H9 (cell line): ENCODE measurements around the gene PDRG1. TPM values are rescaled to one million over a fixed set of nuclear protein-coding genes. Genes with fewer than 3 reads are reported as not detected.
A peak's percentile ranks its signal among the peaks of the same experiment; 100 is the strongest.

Source experiments
- DNase-seq: peaks from one replicate; pipeline ENCODE4 v3.0.0-alpha.2; 2017
- H2AFZ ChIP-seq: one replicate; pipeline ENCODE4 v1.6.1; 2013; ENCODE audit warnings: mild to moderate bottlenecking, low read length, control low read depth, moderate library complexity
- H2AK5ac ChIP-seq: 2 replicates; pipeline ENCODE4 v1.6.1; 2013; ENCODE audit warnings: low read length, control low read depth, mixed read lengths; ENCODE audit not compliant: insufficient read length
- H2BK120ac ChIP-seq: one replicate; pipeline ENCODE4 v1.6.1; 2013; ENCODE audit warnings: low read depth, mild to moderate bottlenecking, low read length, control low read depth, inconsistent platforms; ENCODE audit not compliant: poor library complexity, severe bottlenecking
- H2BK12ac ChIP-seq: 2 replicates; pipeline ENCODE4 v1.6.1; 2013; ENCODE audit warnings: low read length, control low read depth, mixed read lengths, low read depth; ENCODE audit not compliant: insufficient read length
- H2BK15ac ChIP-seq: 2 replicates; pipeline ENCODE4 v1.6.1; 2013; ENCODE audit warnings: low read depth, low read length, control low read depth
- H2BK20ac ChIP-seq: one replicate; pipeline ENCODE4 v1.6.1; 2013; ENCODE audit warnings: low read depth, mild to moderate bottlenecking, low read length, control low read depth, inconsistent platforms; ENCODE audit not compliant: poor library complexity, severe bottlenecking
- H2BK5ac ChIP-seq: 2 replicates; pipeline ENCODE4 v1.6.1; 2013; ENCODE audit warnings: low read length, control low read depth, mixed read lengths; ENCODE audit not compliant: insufficient read length
- H3K14ac ChIP-seq: 2 replicates; pipeline ENCODE4 v1.6.1; 2013; ENCODE audit warnings: low read length, control low read depth; ENCODE audit not compliant: insufficient read depth
- H3K18ac ChIP-seq: 2 replicates; pipeline ENCODE4 v1.6.1; 2013; ENCODE audit warnings: low read depth, mild to moderate bottlenecking, mixed read lengths, low read length, control low read depth; ENCODE audit not compliant: insufficient read length
- H3K23ac ChIP-seq: 2 replicates; pipeline ENCODE4 v1.6.1; 2013; ENCODE audit warnings: low read length, control low read depth, mixed read lengths, low read depth; ENCODE audit not compliant: insufficient read length
- H3K23me2 ChIP-seq: 2 replicates; pipeline ENCODE4 v1.6.1; 2013; ENCODE audit warnings: low read depth, mild to moderate bottlenecking, mixed read lengths, low read length, control low read depth; ENCODE audit not compliant: insufficient read length, poor library complexity, severe bottlenecking
- H3K27ac ChIP-seq: 2 replicates; pipeline ENCODE4 v1.5.1; 2013; ENCODE audit warnings: low read length, control low read depth, mixed read lengths, low read depth; ENCODE audit not compliant: insufficient read length
- H3K27me3 ChIP-seq: 2 replicates; pipeline ENCODE4 v1.6.1; 2013; ENCODE audit warnings: low read length, control low read depth, inconsistent platforms; ENCODE audit not compliant: insufficient read depth
- H3K4ac ChIP-seq: 2 replicates; pipeline ENCODE4 v1.6.1; 2013; ENCODE audit warnings: low read depth, mild to moderate bottlenecking, control low read depth, inconsistent platforms, low read length, moderate library complexity
- H3K4me1 ChIP-seq: 2 replicates; pipeline ENCODE4 v1.6.1; 2013; ENCODE audit warnings: low read length, control low read depth, inconsistent platforms; ENCODE audit not compliant: insufficient read depth
- H3K4me2 ChIP-seq: 2 replicates; pipeline ENCODE4 v1.6.1; 2013; ENCODE audit warnings: low read length, control low read depth, mixed read lengths; ENCODE audit not compliant: insufficient read length, insufficient read depth
- H3K56ac ChIP-seq: 2 replicates; pipeline ENCODE4 v1.6.1; 2013; ENCODE audit warnings: low read depth, mild to moderate bottlenecking, mixed read lengths, low read length, control low read depth; ENCODE audit not compliant: insufficient read length
- H3K79me1 ChIP-seq: 2 replicates; pipeline ENCODE4 v1.6.1; 2013; ENCODE audit warnings: low read depth, mild to moderate bottlenecking, moderate library complexity, low read length, control low read depth, inconsistent platforms; ENCODE audit not compliant: insufficient read depth, poor library complexity, severe bottlenecking
- H3K79me2 ChIP-seq: 2 replicates; pipeline ENCODE4 v1.6.1; 2013; ENCODE audit warnings: low read length, control low read depth, inconsistent platforms; ENCODE audit not compliant: insufficient read depth
- H3K9ac ChIP-seq: 2 replicates; pipeline ENCODE4 v1.6.1; 2013; ENCODE audit warnings: low read length, control low read depth, mixed read lengths; ENCODE audit not compliant: insufficient read length; ENCODE audit errors: extremely low read depth
- H3K9me3 ChIP-seq: one replicate; pipeline ENCODE4 v1.6.1; 2013; ENCODE audit warnings: low read depth, low read length, inconsistent platforms; ENCODE audit not compliant: control insufficient read depth
- H3T11ph ChIP-seq: one replicate; pipeline ENCODE4 v1.6.1; 2013; ENCODE audit warnings: mild to moderate bottlenecking, low read length, control low read depth, inconsistent platforms
- H4K20me1 ChIP-seq: one replicate; pipeline ENCODE4 v1.6.1; 2013; ENCODE audit not compliant: control insufficient read depth, insufficient read length, insufficient read depth
- H4K5ac ChIP-seq: 2 replicates; pipeline ENCODE4 v1.6.1; 2013; ENCODE audit warnings: low read depth, mild to moderate bottlenecking, mixed read lengths, low read length, control low read depth; ENCODE audit not compliant: insufficient read length
- H4K8ac ChIP-seq: replicated peaks from 2 replicates; pipeline ENCODE4 v1.6.1; 2013; ENCODE audit warnings: low read length, control low read depth, mixed read lengths, low read depth; ENCODE audit not compliant: insufficient read length
- H4K91ac ChIP-seq: 2 replicates; pipeline ENCODE4 v1.6.1; 2013; ENCODE audit warnings: low read depth, mild to moderate bottlenecking, moderate library complexity, mixed read lengths, low read length, control low read depth; ENCODE audit not compliant: insufficient read length
- H3K27ac Mint-ChIP-seq, 3 experiments: 2 replicates in 2 of 3; 3 replicates in 1 of 3; pipeline ENCODE4 v1.8.0; 2020 to 2021; ENCODE audit warnings: mixed read lengths in 3 of 3, mild to moderate bottlenecking in 1 of 3, moderate library complexity in 1 of 3
- H3K27me3 Mint-ChIP-seq: 2 replicates; pipeline ENCODE4 v1.8.0; 2021; ENCODE audit warnings: low read depth, mild to moderate bottlenecking, moderate library complexity, mixed read lengths
- H3K36me3 Mint-ChIP-seq, 3 experiments: 2 replicates in 2 of 3; 3 replicates in 1 of 3; pipeline ENCODE4 v1.8.0; 2020 to 2021; ENCODE audit warnings: low read depth in 3 of 3, mixed read lengths in 3 of 3; ENCODE audit not compliant: insufficient read depth in 1 of 3
- H3K4me1 Mint-ChIP-seq, 2 experiments: 2 replicates each; pipeline ENCODE4 v1.8.0; 2020; ENCODE audit warnings: mixed read lengths in 2 of 2
- H3K4me3 Mint-ChIP-seq, 2 experiments: 2 replicates in 1 of 2; 3 replicates in 1 of 2; pipeline ENCODE4 v1.8.0; 2020 to 2021; ENCODE audit warnings: mild to moderate bottlenecking in 2 of 2, mixed read lengths in 2 of 2, moderate library complexity in 1 of 2
- H3K9me3 Mint-ChIP-seq, 2 experiments: 2 replicates in 1 of 2; 3 replicates in 1 of 2; pipeline ENCODE4 v1.8.0; 2020; ENCODE audit warnings: mild to moderate bottlenecking in 2 of 2, mixed read lengths in 2 of 2, moderate library complexity in 1 of 2
- CTCF ChIP-seq: fragments of 200-600 bp; sonication (generic); conservative IDR thresholded peaks from 3 replicates; pipeline ENCODE4 v1.8.0; 2021; ENCODE audit warnings: antibody characterized with exemption, mild to moderate bottlenecking
- WGBS: extraction: QIAGEN DNeasy Blood & Tissue Kit; methylation state at CpG from one replicate; pipeline ENCODE4 v1.1.7; 2013; ENCODE audit warnings: missing lambda C conversion rate, low lambda C conversion rate, mixed read lengths; ENCODE audit not compliant: insufficient read length; ENCODE audit errors: extremely low coverage; 5-methylcytosine and 5-hydroxymethylcytosine counted together
- total RNA-seq: library from RNA; stranded (reverse); gene quantifications from 2 replicates; pipeline ENCODE4 v1.2.1, GENCODE V29; 2021

The PDRG1 gene
- total RNA-seq, 1 experiment from 2014 or later = 32.2 TPM

- H3K36me3 Mint-ChIP-seq = no peaks in the 10 kb centered on the region; a peak in 1 of 7 replicates
- no peaks in the 10 kb centered on the region for H3K23me2 ChIP-seq
- no peaks in the 10 kb centered on the region for H3K79me2 ChIP-seq
- no peak overlapping the region for H2BK120ac ChIP-seq
- H2AK5ac ChIP-seq = no peak overlapping the region
- H2BK20ac ChIP-seq = no peak overlapping the region
- H4K8ac ChIP-seq = no peak overlapping the region
- no peak overlapping the region for H2BK5ac ChIP-seq
- H3K27me3 Mint-ChIP-seq = 0 out of 2 replicates have a peak, but pooled peaks cover 3% of the 10 kb centered on the region
- no peak overlapping the region for H3K14ac ChIP-seq
- no peak overlapping the region for H3K56ac ChIP-seq
- no peak for DNase-seq
- no peak overlapping the region for H3K4me3 Mint-ChIP-seq
- no peak overlapping the region for H3K23ac ChIP-seq
- peak overlapping the region; percentile 8 for H3K18ac ChIP-seq
- H4K5ac ChIP-seq = no peak overlapping the region
- H2BK12ac ChIP-seq = no peak overlapping the region
- H3K4me2 ChIP-seq = no peak overlapping the region
- H3K4me1 ChIP-seq = no peaks in the 10 kb centered on the region; the same call in 1 of the 2 replicates
- H4K20me1 ChIP-seq = no peaks in the 10 kb centered on the region
- peak overlapping the region in 1 of 3 experiments; percentile 97; a peak in 1 of 7 replicates for H3K27ac Mint-ChIP-seq
- no peak overlapping the region for H4K91ac ChIP-seq
- no peak overlapping the region for H2BK15ac ChIP-seq
- no CpG with 5 or more reads among the region's 5 CpGs for WGBS
- no peaks in the 10 kb centered on the region; a peak in 1 of 5 replicates for H3K9me3 Mint-ChIP-seq
- no peak overlapping the region; the same call in 1 of the 2 replicates for H3K4ac ChIP-seq
- H3K4me1 Mint-ChIP-seq = peaks cover 53 to 61% of the 10 kb centered on the region in 2 experiments
- no peak overlapping the region for H3K27ac ChIP-seq
- no peak for TF ChIP-seq CTCF
- no peaks in the 10 kb centered on the region for H3K9me3 ChIP-seq
- no peak overlapping the region for H3K9ac ChIP-seq
- no peak overlapping the region for H3T11ph ChIP-seq
- H2AFZ ChIP-seq = no peak overlapping the region
- no peaks in the 10 kb centered on the region for H3K79me1 ChIP-seq
- no peaks in the 10 kb centered on the region for H3K27me3 ChIP-seq
These were observed 44.8 kb downstream of the PDRG1 start for GRCh38 chr20:31907046-31907445.
